Rectal smooth muscle tissue (tissue), 1 donor: ENCODE results near the gene COMMD4.
"Not testable (repeated sequence)": the region's sequence is repeated elsewhere in the genome, so short reads cannot be mapped to it uniquely, and the experiment has no call there.

Experiments
- H3K27ac ChIP-seq: one replicate; pipeline ENCODE4 v1.7.0; 2013; ENCODE audit warnings: low read depth, low read length, inconsistent platforms
- H3K27me3 ChIP-seq: one replicate; pipeline ENCODE4 v1.7.0; 2013; ENCODE audit warnings: low read length; ENCODE audit not compliant: control insufficient read depth, insufficient read depth
- H3K36me3 ChIP-seq: one replicate; pipeline ENCODE4 v1.7.0; 2013; ENCODE audit warnings: low read length; ENCODE audit not compliant: control insufficient read depth, insufficient read depth
- H3K4me1 ChIP-seq: one replicate; pipeline ENCODE4 v1.7.0; 2013; ENCODE audit warnings: low read length; ENCODE audit not compliant: control insufficient read depth, insufficient read depth
- H3K4me3 ChIP-seq: one replicate; pipeline ENCODE4 v1.7.0; 2013; ENCODE audit warnings: low read length
- H3K9ac ChIP-seq: one replicate; pipeline ENCODE4 v1.7.0; 2013; ENCODE audit warnings: low read length

Gene COMMD4

DNA sequence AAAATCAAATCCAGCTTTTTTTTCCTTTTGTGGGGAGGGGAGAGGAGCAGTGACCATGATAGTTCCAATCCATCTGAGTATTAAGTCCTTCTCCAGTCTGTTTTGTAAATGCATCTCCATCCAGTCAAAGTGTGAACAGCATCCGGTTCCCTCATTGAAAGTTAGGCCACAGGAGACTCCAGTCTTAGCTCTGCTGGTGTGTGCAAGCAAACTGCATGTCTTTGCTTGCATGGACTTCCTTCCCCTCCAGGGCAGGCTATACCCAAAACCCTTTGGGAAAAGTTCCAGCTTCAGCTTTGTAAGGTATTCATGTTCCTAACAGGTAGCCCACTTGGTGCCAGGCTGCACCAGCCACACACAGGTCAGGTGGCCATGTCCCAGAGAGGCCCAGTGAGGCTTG is 35.6 kb downstream of the COMMD4 start:
- no peak overlapping the region for H3K9ac ChIP-seq
- H3K4me1 ChIP-seq = peaks cover 11% of the 10 kb centered on the region
- H3K27me3 ChIP-seq = no peaks in the 10 kb centered on the region
- peaks cover 30% of the 10 kb centered on the region for H3K36me3 ChIP-seq
- H3K27ac ChIP-seq = no peak overlapping the region
- H3K4me3 ChIP-seq = no peak overlapping the region

DNA sequence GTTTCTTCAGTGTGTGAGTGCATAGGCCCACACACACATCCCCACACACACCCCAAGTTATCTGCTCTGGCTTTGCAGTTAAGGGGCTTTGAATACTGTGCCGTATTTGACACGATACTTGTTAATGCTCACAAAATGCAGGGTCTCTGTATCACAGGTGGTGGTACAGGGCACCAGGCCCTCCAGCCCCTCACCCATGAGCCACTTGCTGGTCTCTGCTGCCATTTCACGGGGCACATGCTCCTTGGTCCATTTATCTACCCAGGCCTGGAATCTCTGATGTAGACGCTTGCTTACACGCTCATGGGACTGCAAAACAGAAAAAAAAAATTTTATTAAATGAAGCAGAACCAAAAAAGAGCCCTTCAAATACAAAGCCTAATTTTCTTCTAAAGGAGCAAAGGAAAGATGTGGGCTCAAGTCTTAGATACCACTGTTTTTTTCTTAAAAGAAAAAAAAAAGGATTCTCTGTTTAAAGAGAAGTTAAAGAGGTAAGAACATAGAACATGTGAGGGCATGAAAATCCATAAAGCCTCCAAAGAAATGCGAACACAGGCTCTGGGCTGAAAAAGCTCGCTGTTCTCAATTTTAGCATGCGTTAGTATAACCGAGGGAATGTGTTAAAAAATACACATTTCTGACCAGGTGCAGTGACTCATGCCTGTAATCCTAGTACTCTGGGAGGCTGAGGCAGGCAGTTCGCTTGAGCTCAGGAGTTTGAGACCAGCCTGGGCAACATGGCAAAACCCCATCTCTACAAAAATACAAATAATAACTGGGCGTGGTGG is 36.2 kb downstream of the COMMD4 start:
- Histone ChIP-seq H3K4me1 (peaks cover 11% of the 10 kb centered on the region), H3K36me3 (peaks cover 25% of the 10 kb centered on the region), H3K9ac (no peak overlapping the region), H3K27me3 (no peaks in the 10 kb centered on the region), H3K27ac (no peak overlapping the region), H3K4me3 (no peak overlapping the region)

DNA sequence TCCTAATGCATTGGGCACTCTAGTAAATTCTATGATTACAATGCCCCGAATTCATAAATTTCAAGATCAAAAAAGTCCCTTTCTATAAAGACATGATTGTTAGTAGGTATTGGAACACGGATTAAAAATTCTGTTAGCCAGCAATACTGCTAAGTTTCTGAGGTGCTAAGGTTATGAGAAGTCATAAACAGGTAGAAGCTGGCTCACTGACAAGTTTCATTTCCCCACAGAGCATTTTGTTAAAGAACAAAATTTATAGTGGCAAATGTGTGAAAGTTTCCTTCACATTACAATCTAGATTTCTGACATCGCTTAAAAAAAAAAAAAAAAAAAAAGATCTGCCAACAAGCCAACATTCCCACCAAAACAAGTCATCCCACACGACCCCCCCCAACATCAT is 44.9 kb downstream of the COMMD4 start:
- Histone ChIP-seq H3K4me1 (no peaks in the 10 kb centered on the region), H3K36me3 (peaks cover 19% of the 10 kb centered on the region), H3K27me3 (no peaks in the 10 kb centered on the region), H3K27ac (no peak overlapping the region), H3K9ac (no peak overlapping the region), H3K4me3 (no peak overlapping the region)

DNA sequence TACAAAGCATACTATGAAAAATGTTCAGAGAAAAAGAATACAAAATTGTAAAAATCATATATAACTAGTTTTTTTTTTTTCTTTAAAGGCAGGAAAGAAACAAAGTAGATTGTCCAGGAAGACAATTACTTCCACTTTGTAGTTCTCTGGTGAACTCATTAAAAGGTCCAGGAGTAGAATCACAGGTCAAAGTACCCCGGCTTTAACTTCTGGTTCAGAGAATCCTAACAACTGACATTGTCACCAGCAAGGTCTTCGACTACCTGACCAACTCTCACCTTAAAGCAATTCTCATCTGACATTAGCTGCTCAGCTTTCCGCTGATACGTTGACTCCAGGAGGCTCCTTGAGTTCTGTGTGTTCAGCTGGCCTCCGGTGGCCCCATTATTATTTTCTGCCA is 48.1 kb downstream of the COMMD4 start:
- H3K9ac ChIP-seq, H3K4me3 ChIP-seq, H3K4me1 ChIP-seq, H3K27ac ChIP-seq, H3K27me3 ChIP-seq: not testable (repeated sequence)
- peaks cover 33% of the 10 kb centered on the region for H3K36me3 ChIP-seq
